GM18505 (cell line): ENCODE measurements around the gene SLC9A1.

Experiments used
- ATAC-seq: cut with Tn5 transposase; IDR thresholded peaks from one replicate; pipeline ENCODE4 v1.9.1; 2021; ENCODE audit not compliant: unreplicated experiment
- POLR2A ChIP-seq: IDR thresholded peaks from 4 replicates; pipeline ENCODE4 v1.6.1; 2011; ENCODE audit warnings: borderline replicate concordance; ENCODE audit not compliant: insufficient read depth, insufficient read length; ENCODE audit errors: extremely low read depth

Gene SLC9A1

DNA sequence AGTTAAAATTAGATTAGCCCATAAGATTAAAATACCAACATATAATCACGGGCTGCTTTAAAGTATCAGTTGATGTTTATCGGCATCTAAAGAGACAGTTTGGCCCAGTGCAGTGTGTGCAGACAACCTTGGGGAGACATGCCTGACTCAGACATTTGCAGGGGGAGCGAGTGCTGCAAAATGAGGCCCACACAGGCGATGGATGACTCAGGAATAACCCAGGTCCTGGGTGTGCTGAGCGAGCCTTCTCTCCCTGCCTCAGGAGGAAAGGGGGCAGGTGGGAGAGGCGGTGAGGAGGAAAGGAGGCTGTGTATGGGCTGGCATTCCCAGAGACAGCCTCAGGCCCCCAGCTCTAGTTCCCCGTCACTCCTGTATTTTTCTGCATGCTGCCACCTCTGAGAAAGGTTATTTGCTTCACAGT lies 9.0 kb downstream of the SLC9A1 start:
- no peak for TF ChIP-seq POLR2A
- ATAC-seq: no peak

DNA sequence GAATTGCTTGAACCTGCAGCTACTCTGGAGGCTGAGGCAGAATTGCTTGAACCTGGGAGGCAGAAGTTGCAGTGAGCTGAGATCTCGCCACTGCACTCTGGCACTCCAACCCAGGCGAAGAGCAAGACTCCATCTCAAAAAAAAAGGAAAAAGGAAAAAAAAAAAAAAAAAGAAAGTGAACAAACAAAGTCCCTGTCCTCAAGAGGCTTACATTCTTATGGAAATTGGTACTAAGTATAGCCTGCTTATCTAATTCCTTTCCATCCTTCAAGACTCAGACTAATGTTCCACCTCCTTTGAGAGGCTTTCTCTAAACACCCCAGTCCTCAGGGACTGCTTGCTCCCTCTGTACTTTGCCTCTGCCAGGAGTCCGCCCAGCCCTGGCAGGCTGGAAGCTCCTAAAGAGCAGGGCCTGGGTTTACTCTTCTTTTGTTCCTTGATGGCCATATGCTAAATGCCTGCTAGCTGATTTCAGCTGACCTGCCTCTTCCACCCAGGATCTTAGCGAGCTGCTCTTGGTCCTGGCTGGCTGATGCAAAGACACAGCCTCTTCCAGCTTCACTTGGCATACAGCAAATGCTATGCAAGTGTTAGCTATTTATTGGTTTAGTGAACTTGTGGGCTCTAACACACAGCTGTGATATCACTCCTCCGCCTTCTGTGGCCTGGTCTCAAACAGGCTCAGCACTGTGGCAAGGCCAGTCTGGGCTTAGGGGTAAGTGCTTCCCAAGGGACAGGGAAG lies 9.8 kb downstream of the SLC9A1 start:
- ATAC-seq: no peak
- TF ChIP-seq POLR2A: no peak

DNA sequence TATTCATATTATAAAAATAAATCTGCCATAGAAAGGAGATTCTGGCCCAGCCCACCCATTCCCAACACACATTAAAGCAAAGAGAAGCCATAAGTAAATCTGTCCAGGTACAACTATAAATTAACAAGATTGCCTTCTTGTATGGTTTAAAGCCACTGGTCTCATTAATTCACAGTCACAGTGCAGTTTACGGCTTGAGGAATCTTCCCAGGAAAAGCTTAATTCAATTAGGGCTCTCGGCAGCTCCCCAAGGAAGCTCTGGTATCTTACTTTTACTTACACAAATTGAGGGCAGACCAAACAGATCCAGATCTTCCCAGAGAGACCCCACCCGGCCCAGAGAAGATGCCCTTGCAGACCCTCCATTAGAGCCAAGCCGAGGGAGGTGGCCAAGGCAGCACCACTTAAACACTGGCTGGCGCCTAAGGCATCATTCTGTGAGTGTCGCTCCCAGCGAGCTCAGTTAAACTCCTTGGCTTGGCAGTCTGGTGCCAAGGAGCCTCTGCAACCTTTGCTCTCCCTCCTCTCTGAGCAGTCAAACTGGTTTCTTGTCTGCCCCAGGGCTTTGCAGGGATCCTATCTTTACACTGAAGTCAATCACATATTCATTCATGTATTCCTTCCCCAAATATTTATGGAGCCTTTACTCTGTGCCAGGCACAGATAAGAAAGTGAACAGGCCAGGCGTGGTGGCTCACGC lies 10.7 kb downstream of the SLC9A1 start:
- no peak for TF ChIP-seq POLR2A
- ATAC-seq: no peak

- TF ChIP-seq POLR2A: no peak
- no peak for ATAC-seq
Measured at GRCh38 chr1:27143401-27143800, 11.5 kb downstream of the SLC9A1 start.

DNA sequence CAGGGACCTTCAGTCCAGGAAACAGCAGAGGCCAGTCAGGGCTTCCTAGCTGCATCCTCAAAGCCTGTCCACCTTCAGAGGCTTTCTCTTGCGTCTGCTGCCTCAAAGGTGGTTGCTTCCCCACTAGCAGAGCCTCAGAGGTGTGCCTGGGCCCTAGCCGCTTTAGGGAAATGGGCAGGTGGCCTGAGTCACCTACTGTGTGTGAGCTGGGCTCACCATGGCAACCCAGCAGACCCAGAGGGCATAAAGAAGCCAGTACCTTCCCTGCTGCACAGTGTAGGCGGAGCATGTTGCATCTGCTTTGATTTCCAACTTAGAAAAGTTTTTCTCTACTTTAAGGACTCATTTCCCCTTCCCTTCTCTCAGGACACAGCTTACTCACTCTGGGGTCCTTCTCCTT lies 12.5 kb downstream of the SLC9A1 start:
- no peak for ATAC-seq
- TF ChIP-seq POLR2A: no peak

DNA sequence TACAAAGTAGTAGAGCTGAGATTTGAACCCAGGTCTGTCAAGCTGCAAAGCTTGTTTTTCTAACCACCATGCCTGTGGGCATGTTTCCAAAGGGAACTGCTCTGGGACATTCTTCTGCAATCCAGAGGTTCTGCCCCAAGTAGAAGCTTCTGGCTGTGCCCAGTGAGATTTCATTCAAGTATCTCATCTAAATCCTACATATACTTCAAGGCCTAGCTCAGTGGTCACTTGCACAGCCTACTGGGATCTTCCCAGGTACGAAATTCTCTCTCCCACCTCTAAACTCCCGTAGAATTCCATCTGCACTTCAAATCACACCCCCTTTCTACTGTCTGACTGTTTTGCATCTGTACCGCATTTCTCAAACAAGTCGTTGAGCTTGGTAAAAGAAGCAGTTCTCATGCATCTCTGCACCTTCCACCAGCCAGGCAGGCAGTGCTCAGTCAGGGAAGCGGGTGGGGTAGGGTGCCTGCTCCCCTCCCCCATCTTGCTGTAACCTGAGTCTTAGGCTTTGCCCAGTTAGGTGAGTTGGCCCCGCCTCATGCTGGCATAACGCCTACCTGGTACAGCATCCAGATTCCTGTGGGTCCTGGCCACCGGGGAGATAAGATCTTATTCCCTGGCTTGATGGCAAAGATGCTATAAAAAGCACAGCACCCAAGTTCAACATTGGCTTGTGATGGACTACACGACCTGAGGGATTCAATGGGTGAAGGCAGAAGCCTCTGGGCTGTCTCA lies 13.5 kb downstream of the SLC9A1 start:
- TF ChIP-seq POLR2A: no peak
- ATAC-seq: no peak

DNA sequence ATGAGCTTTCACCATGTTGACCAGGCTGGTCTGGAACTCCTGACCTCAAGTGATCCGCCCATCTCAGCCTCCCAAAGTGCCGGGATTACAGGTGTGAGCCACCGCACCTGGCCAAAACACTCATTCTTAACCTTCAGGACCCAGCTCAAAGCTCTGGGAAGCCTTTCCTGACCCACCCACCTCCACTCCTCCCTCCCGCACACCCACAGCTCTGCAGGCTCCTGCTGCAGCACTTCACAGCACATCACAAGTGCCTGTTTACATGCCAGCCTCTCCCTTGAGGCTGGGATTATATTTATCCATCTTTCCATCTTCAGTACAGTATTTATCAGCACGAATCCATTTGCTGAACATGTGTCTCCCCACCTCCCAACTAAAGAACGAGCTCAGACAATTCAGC lies 14.9 kb downstream of the SLC9A1 start:
- no peak for TF ChIP-seq POLR2A
- no peak for ATAC-seq

GRCh38 chr1:27138927-27139326 lies 16.0 kb downstream of the SLC9A1 start:
- no peak for ATAC-seq
- TF ChIP-seq POLR2A: no peak

DNA sequence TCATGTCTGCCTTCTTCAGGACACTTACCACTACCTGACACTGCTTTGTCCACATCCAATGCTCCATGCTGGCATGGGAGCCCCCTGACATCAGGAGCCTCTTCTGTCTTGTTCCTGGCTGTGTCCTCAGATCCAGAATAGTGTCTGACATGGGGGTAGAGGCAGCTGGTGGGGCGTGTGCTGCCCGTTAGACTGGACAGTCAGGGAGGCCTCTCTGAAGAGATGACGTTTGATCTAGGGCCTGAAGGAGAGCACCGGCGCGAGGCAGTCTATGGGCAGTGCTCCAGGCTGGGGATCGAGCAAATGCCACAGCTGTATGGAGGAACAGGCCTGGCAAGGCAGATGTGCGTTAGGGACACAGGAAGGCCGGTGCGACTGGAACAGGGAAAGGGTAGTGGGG lies 16.6 kb downstream of the SLC9A1 start:
- ATAC-seq: no peak
- TF ChIP-seq POLR2A: no peak

- no peak for TF ChIP-seq POLR2A
- ATAC-seq: no peak
Measured at GRCh38 chr1:27137544-27138075, 17.3 kb downstream of the SLC9A1 start.

GRCh38 chr1:27136998-27137542 lies 17.9 kb downstream of the SLC9A1 start:
- no peak for ATAC-seq
- TF ChIP-seq POLR2A: peak; percentile 77

- no peak for TF ChIP-seq POLR2A
- no peak for ATAC-seq
Measured at GRCh38 chr1:27136236-27136551, 18.7 kb downstream of the SLC9A1 start.

DNA sequence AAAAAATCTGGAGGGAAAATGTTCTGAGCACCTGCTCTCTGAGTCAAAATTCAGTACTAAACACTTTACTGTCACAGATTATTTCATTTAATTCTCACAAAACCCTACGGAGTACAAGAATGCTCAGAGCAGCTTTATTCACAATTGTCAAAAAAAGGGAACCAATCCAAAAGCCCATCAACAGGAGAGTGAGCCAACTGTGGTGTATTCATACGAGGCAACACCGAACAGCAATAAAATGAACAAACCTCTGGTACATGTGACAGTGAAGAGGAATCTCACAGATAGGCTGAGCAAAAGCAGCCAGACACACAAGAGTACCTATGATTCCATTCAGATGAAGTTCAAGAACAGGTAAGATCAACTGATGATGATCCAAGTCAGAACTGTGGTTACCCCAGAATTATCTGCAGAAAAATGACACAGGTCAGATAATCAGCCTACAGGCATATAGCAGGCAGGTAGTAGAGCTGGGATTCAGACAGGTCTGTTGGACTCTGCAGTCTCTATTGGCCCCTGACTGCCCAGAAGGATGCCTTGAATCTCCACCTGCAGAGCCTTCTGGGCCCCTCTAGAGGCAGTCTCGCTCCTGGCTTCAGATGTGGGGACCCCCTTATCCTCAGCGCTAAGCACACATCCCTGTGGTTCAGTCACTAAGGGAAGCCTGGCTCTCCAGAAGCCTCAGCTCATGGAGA lies 19.2 kb downstream of the SLC9A1 start:
- no peak for ATAC-seq
- no peak for TF ChIP-seq POLR2A
